Measurements from ENCODE around the gene DCDC1.
"Not testable (repeated sequence)": the region's sequence is repeated elsewhere in the genome, so short reads cannot be mapped to it uniquely, and the experiment has no call there.

The DCDC1 gene

DNA sequence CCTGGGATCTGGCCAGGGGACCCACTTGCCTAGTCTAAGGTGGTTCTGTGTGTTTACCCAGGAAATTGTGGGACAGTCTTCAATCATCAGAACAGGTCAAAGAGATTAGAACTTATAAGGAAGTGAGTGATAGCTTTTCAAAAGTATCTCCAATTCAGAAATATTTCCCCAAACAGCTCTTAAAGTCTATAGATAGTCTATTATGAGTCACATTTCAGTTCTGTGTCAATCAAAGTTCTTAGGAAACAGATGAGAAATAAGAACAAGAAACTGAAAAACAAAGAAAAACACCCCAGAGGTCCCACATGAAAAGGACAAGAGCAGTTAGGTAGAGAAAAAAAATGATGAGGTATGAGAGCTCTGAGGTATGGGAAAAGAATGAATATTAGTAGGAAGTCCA lies 402.0 kb downstream of the DCDC1 start:
- no peak for DNase-seq

DNA sequence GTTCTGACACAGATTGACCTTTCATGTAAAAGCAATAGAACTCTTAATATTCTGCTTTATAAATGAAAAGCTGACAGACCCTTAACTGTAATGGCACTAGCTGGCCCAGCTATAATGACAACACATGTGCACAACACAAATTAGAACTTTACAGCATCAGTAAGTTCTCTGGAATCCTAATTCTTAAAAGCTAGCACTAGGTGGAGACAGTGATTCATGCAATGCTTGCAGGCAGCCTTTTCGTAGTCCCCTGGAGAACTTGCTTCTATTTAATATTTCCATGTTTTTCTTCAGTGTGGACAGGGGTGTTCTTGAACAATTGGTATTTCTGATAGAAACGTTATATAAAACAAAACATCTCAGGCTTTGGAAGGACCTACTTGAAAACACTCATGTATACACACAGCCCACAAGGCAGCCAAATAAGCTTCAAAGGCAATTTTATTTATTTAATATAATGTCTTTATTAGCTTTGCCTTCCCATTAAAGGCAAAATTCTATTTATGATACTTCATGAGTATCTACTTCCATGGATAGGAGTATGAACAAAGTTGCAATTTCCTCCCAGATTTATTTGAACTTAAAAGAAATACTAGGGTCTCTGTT lies 409.0 kb downstream of the DCDC1 start:
- no peak for DNase-seq

DNA sequence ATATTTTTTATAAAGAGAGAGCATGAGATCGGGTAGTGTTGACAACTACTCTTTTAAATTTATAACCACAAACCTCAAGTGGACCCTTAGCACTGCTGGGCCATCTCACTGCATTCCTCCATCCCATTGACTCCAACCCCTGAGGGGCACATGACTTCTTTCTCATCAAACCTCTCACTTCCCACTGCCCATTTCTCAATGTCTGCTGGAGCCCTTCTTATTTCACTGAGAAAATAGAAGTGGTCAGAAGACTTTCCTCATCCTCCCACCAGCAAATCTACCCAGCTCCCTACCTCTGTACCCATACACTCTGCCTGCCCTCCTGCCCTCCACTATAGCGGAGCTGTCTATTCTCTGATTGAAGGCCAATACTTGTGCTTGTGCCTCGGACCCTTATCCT lies 412.8 kb downstream of the DCDC1 start:
- DNase-seq: no peak

DNA sequence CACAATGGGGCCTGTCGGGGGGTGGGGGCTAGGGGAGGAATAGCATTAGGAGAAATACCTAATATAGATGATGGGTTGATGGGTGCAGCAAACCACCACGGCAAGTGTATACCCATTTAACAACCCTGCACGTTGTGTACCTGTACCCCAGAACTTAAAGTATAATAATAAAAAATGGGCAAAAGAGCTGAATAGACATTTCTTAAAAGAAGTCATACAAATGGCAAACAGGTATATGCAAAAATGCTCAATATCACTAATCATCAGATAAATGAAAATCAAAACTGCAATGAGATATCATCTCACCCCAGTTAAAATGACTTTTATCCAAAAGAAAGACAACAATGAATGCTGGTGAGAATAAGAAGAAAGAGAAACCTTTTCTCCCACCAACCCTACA lies 419.7 kb downstream of the DCDC1 start:
- no peak for DNase-seq

DNA sequence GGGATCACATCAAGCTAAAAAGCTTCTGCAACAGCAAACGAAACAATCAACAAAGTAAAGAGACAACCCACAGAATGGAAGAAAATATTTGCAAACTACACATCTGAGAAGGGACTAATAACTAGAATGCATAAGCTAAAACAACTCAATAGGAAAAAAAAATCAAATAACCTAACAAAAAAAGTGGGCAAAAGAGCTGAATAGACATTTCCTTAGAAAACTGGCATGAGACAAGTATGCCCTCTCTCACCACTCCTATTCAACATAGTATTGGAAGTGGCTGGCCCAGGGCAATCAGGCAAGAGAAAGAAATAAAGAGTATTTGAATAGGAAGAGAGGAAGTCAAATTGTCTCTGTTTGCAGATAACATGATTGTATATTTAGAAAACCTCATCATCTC lies 421.8 kb downstream of the DCDC1 start:
- DNase-seq: not testable (repeated sequence)

DNA sequence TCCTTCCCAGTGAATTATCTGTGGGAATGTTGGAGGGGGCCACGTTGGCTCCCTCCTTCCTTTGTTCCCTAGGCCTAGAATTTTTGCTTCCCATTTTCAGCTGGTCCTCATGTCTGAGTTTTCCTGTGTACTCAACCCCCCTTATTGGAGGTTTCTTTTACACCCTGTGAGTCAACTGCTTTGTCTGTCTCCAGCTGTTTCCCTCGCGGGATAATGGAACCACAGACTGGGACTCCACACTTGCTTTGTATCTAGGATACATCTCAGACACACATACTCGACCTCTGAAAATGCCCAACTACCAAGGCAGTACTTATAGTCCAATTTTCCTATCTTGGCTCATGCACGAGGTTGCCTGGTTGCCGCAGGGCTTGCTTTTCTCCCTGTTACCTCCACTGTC lies 430.7 kb downstream of the DCDC1 start:
- no peak for DNase-seq

DNA sequence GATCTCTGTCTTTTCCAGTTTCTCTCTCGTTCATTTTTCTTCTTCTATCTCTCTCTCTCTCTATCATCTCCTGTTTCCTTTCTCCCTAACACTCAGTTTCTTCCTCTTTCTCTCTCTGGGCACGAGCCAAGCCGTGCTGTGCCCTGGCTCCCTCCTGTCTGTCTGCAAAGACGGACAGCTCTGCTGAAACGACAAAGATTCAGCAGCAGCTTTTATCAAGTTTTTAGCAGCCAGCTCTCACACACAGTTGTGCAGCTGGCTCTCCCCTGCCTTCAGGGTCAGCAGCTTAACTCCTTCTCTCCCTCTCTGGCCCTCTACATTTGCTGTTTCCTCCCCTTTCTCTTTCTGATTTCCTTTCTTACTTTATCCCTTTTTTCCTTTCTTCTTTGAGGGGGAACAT lies 431.4 kb downstream of the DCDC1 start:
- DNase-seq: no peak

DNA sequence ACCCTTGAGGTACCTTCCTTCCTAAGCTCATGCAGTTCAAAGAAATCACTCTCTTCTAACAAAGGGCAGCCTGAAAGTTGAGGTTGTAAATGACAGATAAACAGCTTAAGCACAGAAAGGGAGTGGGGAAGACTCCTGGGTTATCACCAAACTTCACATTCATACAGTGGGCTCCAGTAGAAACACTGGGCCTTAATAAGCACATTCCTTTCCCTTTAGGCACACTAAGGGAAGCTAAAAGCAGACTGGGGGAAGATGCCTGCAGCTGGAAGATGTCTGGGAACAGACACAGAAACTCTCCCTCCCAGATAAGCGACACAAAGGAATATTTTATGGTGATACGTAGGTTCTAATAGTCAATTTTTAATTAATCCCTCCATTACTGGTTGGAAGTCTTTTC lies 433.0 kb downstream of the DCDC1 start:
- no peak for DNase-seq

DNA sequence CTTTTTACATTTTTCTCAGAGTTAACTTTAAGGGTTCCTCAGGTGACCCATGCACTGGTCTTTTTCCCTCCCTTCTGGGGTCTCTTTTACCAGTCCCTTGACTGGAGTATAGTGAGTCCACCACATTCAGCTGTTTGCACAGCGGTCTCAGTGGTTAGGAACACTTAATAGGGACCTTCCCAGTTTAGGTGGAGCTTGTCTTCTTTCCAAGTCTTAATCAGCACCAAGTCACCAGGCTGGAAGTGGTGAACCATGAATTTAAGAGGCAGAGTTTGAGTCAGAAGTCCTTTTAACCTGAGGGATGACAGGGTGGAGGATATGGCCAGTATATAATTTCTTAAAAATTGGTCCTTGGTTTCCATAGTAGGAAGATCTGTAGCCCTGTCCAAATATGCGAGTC lies 433.7 kb downstream of the DCDC1 start:
- no peak for DNase-seq

DNA sequence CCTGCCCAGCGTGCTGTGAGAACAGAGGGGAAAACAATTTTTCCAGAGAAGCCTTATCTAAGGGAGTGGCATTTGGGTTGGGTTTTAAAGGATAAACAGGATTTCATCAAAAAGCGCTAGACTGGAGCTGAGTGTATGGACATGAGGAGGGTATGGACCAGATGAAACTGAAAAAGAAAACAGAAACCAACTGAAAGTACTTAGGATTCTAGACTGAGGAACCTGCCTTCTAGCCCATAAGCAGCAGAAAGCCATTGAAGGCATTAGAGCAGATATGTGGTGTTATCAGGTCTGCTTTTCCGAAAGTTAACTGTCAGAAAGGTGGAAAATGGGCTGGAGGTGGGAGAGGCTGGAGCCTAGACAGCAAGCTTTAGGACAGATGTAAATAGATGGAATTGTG lies 443.4 kb downstream of the DCDC1 start:
- no peak for DNase-seq

DNA sequence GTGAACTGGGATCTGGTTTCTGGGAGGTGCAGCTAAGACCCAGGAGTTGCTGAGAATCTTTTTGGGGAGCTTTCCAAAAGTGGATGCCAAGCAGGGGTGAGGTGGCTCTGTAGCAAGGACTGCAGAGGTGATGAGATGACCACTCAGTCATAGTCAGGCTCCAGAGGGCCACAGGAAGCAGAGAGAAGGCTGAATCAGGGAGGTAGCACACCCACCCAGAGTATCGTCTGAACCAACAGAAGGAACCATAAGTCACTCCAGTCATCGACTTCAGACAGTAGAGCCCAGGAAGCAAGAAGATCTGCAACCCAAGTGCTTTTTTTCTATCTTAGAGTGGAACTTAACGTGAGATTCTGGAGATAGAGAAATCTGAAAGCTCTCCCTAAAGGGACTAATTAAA lies 447.7 kb downstream of the DCDC1 start:
- DNase-seq: no peak

DNA sequence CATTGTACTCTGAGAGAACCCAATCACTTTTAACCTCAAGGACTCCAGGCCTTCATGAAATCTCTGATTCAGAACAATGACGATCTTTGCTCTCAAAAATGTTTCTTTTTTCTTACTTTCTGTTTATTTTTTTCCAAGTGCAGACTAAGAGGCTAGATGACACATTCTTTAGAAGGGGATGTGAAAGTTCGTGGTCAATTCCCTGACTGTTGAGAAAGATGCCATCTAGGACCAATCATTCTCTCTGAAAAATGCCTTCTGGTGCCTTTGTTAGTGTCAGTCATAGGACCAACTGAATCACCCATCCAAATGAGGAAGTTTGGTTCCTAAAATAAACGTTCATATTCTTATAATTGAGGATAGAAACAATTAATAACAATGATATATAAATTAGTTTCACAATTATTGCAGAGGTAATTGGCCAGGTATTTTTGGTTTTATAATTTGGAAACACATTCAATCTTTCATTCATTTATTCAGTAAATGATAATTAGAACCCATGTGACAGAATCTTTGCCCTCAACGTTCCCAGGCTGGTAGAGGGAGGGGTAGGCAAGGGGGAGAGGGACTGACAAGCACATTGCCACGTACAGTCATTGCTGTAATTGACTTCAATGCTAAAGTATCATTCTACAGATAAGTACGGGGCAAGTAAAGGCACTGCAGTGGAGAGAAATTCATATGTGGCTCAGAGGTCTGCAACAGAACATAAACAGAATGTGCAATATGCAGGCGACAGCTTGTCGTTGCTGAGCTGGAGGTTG lies 450.0 kb downstream of the DCDC1 start:
- no peak for DNase-seq

DNA sequence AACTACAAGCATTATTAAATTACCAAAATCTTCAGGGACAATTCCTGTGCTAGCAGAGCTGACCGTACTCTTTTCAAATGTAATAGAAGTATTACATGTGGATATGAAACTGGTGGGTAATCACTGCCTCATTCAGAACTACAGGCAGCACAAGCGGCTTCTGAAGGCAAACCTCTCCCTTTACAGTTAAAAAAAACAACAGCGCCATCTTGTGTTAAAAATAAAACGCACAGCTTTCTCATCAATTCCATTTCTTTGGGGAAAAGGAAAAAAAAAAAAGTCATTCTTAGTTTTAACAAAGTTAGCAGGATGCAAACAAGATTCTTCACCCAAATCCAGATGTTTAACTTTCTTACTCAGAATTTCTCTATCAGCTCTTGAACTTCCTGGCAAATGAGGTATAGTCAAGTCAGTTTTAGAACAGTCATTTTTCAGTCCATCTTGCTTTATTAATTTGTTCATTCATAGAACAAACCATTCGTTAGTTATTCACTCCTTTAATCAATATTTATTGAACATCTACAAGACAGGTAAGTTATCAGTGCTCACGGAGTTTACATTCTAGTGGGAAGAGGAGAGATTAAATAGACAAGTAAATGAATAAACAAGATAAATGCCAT lies 451.6 kb downstream of the DCDC1 start:
- DNase-seq: no peak

DNA sequence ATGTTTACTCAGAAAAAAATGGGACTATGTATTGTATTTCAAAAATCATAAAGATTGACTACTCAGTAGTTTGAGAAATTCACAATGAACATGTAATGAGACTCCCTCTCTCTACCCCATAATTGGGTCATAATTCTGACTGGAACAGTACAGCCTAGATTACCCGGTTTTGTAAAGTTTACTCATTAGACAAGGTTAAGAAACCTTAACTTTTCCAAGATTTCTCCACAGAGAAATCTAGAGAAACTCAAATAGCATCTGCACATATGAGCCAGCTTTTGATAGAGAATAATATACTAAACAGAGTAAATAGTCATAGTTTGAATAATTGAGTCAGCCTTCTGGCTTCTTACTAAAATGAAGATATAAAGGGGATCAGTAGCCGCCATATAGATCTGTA lies 452.3 kb downstream of the DCDC1 start:
- no peak for DNase-seq

DNA sequence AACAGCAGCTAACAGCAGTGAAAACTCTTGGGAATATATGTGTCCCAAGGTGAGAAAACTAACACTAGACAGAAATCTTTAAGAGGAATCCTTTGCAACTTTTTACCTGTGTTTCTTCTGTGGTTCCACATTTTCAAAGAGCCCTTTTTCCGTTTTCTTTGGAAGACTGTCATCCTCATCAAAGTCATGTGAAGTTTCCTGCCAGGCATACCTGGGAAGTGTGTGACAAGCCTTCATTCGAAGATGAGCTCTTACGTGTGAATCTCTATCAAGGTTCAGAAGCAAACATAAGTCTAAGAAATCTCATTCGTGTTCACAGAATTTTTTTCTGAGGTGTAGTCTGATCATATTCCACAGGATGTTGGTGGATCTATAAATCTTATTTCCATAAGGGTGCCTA lies 452.8 kb downstream of the DCDC1 start:
- no peak for DNase-seq

DNA sequence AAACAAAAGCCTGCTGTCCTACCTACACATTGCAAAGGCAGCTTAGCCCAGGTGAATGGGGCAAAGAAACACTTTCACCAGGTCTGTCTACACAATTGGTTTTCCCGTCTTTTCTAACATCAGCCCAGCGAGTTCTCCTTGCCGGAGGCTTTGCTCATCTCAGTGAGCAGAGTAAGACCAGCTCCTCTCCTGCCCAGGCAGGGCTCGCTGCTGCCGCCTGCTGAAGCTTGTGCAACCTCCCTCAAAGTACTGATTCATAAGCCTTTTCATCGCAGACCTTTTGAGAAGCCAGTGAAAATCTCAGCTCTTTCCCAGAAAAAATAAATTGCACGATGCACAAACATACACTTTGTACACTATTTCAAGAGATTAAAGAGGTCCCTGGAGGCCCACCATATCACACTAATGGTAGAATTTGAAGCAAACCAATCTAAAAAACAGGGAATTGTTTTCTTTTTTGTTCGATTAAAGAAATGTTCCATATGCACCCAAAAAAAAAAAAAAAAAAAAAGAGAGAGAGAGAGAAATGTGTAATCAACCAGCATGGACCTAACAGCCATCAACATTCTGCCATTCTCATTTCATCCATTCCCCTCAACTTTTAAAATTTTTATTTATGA lies 455.3 kb downstream of the DCDC1 start:
- no peak for DNase-seq

DNA sequence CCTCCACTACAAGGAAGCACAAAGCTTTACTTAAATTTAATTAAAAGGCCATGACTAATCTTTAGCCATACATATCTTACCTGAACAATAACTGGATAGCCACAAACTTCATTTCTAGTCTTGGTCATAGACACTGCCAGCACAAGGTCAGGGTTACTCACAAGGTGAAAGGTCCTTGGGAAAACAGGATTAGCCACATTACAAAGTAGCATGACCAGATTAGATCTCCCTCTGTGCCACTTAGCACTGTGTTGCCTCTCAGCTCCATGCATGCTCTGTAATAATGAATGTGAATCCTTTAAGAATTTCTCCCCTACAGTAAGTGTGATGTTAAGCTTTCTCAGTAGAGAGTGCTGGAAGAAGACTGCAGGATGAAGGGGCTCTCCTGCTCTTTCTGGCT lies 458.3 kb downstream of the DCDC1 start:
- no peak for DNase-seq

DNA sequence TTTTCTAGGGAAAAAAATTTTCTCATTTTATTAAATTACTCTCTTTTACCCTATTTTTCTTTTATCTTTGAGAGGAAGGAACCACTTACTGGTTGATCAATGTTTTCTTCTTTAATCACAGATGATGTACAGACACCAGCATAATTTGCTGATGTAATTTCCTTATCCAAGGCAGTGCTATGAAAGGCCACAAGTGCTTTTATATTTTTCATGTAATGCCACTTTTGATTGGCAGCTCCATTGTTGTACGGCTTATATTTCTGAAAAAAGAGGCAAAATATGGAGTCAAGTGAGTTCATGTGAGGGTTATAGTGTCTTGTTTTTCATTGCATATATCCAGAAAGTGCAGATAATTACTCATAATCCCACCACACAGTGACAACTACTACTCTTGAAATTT lies 460.7 kb downstream of the DCDC1 start:
- DNase-seq: no peak

DNA sequence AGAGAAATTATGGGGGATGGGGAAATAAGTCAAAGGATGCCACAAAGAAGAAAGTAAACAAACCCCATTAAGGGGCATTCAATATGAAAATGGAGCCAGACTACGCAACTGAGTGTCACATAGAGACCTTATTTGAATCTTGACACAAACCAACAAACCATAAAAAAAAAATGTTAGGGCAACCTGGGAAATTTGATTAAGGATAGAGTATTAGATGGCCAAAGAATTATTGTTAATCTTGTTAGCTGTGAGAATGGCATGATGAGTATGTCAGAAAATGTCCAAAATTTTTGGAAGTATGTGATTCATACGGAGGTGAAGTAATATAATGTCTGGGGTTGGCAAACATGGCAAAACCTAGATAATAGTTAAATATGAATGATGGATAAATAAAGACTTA lies 461.3 kb downstream of the DCDC1 start:
- no peak for DNase-seq

DNA sequence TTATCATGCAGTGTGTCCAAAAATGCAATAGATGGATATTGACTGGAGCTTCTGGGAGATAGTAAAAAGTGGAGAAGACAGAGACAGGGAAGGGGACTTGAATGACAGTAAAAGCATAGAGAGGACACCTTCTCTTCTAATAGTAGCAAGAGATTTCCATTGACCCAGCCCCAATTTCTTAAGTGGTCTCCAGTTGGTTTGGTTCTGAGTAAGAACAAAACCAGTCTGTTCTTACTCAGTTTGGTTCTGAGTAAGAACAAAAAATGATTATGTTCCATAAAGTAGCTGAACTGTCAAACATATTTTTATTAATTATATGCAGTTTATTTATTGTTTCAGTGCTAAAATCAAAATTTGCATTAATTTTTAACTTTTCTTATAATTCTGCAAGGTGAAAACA lies 466.6 kb downstream of the DCDC1 start:
- DNase-seq: no peak

DNA sequence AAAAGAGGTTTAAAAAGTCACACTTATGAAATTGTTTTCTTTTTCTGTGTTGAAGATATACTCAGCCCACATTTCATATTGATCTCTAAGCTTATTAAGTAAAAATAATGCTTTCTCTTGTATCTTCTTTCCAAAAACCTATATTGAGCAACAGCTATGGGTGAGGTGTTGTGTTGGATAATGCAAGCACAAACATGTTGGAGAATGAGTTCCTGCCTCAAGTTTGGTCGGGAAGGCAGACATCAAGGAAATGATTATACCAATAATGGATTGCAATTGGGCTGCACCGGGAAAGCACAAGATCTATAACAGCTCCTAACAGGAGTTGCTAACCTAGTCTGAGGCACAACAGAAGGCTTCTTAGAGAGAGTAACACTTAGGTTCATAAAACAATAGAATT lies 474.5 kb downstream of the DCDC1 start:
- DNase-seq: no peak

DNA sequence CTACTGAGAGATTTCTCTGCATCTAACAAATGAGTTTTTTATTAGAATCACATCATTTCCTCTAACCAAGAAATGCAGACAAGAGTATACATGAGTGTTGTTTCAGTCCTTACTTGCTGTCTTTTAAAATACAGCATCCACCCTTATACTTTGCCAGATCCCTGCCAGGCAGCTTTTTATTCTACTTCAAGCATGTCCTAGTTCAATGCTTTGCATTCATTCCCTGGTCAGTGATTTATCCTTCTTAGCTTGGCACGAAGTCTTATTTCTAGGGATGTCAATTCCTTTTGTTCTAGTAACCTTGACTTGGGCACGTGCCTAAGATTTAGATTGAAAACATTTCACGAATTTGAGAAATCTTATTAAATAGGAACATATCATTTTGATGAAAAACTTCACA lies 476.2 kb downstream of the DCDC1 start:
- DNase-seq: no peak

DNA sequence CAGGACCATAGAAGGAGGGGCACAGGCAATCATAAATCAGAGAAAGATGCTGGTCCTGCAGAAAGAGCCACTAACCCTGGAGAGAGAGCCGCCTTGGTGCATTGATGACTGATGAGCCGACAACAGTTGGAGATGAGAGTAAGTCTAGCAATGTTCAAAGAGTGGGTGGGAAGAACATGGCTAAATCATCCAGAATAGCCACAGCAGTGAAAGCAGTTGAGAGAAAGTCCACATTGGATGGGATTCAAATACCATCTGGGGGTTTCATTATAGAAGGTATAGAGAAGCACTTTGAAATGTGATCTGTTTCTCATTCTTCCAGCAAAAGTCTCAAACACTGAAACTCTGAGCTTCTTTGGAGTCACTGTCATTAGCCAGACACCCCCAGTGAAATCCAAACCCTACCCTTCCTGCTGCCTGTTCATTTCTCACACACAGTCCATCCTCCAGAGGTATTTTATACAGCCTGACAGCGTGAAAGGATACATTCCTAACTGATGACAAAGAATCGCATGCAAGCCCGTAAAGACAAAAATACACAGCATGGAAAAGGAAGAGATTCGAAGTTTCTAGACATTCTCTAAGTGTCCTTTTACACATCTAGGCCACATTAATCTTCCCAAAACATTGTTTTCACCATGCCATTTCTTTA lies 480.3 kb downstream of the DCDC1 start:
- no peak for DNase-seq

Data from CD4-positive, alpha-beta T cell treated with Interleukin-15 for 1 hour (primary cell).